Keratinocyte (primary cell): Measurements from ENCODE around the gene TRAF3. TPM values are rescaled to one million over a fixed set of nuclear protein-coding genes. Genes with fewer than 3 reads are reported as not detected.

Source experiments
- DNase-seq: peaks from one replicate; pipeline ENCODE4 v3.0.0-alpha.2; 2011; ENCODE audit warnings: low read depth, missing footprints, low spot score
- FAIRE-seq: peaks from 2 replicates; lab custom pipeline; 2011; peaks lifted over from hg19 to GRCh38; lab: Jason Lieb, UNC
- H2AFZ ChIP-seq: 2 replicates; pipeline ENCODE4 v1.6.0; 2012; ENCODE audit warnings: low read length, control low read depth, inconsistent platforms; ENCODE audit not compliant: control insufficient read depth
- H3K27ac ChIP-seq: 2 replicates; pipeline ENCODE4 v1.5.1; 2011; ENCODE audit warnings: low read length; ENCODE audit not compliant: control insufficient read depth, insufficient read depth
- H3K27me3 ChIP-seq: 3 replicates; pipeline ENCODE4 v1.6.0; 2011; ENCODE audit warnings: low read length; ENCODE audit not compliant: control insufficient read depth, insufficient read depth; ENCODE audit errors: extremely low read depth
- H3K36me3 ChIP-seq, 2 experiments: 2 replicates in 1 of 2; 3 replicates in 1 of 2; pipeline ENCODE4 v1.5.1; 2011; ENCODE audit warnings: low read length in 2 of 2, mild to moderate bottlenecking in 1 of 2; ENCODE audit not compliant: control insufficient read depth in 2 of 2, insufficient read depth in 2 of 2; ENCODE audit errors: extremely low read depth in 1 of 2
- H3K4me1 ChIP-seq: 3 replicates; pipeline ENCODE4 v1.5.1; 2011; ENCODE audit warnings: low read length; ENCODE audit not compliant: control insufficient read depth, insufficient read depth; ENCODE audit errors: extremely low read depth
- H3K4me2 ChIP-seq: 3 replicates; pipeline ENCODE4 v1.6.0; 2011; ENCODE audit warnings: low read depth, low read length; ENCODE audit not compliant: control insufficient read depth, insufficient read depth; ENCODE audit errors: extremely low read depth
- H3K4me3 ChIP-seq, 3 experiments: fragments of 200-600 bp in 1 of 3; sonication (generic) in 1 of 3; 2 replicates in 2 of 3; 3 replicates in 1 of 3; pipeline ENCODE4 v1.5.1; 2011 to 2016; ENCODE audit warnings: low read length in 3 of 3, mild to moderate bottlenecking in 3 of 3, control low read depth in 2 of 3, inconsistent platforms in 1 of 3, low read depth in 1 of 3, mixed read lengths in 1 of 3, mixed run types in 1 of 3, moderate library complexity in 1 of 3; ENCODE audit not compliant: control insufficient read depth in 2 of 3, insufficient read depth in 2 of 3; ENCODE audit errors: extremely low read depth in 1 of 3
- H3K79me2 ChIP-seq: 2 replicates; pipeline ENCODE4 v1.6.0; 2012; ENCODE audit warnings: low read length; ENCODE audit not compliant: control insufficient read depth, insufficient read depth
- H3K9ac ChIP-seq: 3 replicates; pipeline ENCODE4 v1.6.0; 2011; ENCODE audit warnings: low read length; ENCODE audit not compliant: control insufficient read depth, insufficient read depth; ENCODE audit errors: extremely low read depth
- H3K9me1 ChIP-seq: 3 replicates; pipeline ENCODE4 v1.6.0; 2011; ENCODE audit warnings: low read length; ENCODE audit not compliant: control insufficient read depth, insufficient read depth; ENCODE audit errors: extremely low read depth
- H3K9me3 ChIP-seq: 2 replicates; pipeline ENCODE4 v1.5.1; 2012; ENCODE audit warnings: low read depth, low read length; ENCODE audit not compliant: control insufficient read depth
- H4K20me1 ChIP-seq: 3 replicates; pipeline ENCODE4 v1.6.0; 2011; ENCODE audit warnings: low read length; ENCODE audit not compliant: control insufficient read depth, insufficient read depth; ENCODE audit errors: extremely low read depth
- EZH2 ChIP-seq: IDR thresholded peaks from one replicate; pipeline ENCODE4 v1.6.1; 2012; ENCODE audit warnings: inconsistent platforms, mild to moderate bottlenecking, low read length, moderate library complexity
- dilution Hi-C: fragments of 300-500 bp; cut with MboI; formaldehyde crosslinking; loops from one replicate; pipeline ENCODE4 v1.7.0; 2020; ENCODE audit warnings: low sequenced_read_pairs; ENCODE audit not compliant: extremely low pct_ligation_motif_present
- polyA plus RNA-seq, 5 experiments: library from polyadenylated mRNA; depleted of rRNA in 3 of 5; stranded (reverse) in 3 of 5; stranded (forward) in 1 of 5; unstranded in 1 of 5; fragments of >200 nt; gene quantifications; 1 replicate in 1 of 5; 2 replicates in 3 of 5; 3 replicates in 1 of 5; pipeline versions ENCODE4 v1.2.1 to v1.2.3, GENCODE V29; 2011 to 2012; ENCODE audit warnings: missing spikeins in 2 of 5, low read depth in 1 of 5, low replicate concordance in 1 of 5
- TF ChIP-seq, protein P1 (sequence below), 3 experiments: IDR thresholded peaks in 1 of 3; conservative IDR thresholded peaks in 1 of 3; optimal IDR thresholded peaks in 1 of 3; 2 replicates in 2 of 3; 3 replicates in 1 of 3; pipeline versions ENCODE3 to v1.5.1; 2011; ENCODE audit warnings: low read length in 3 of 3, mild to moderate bottlenecking in 3 of 3, moderate library complexity in 2 of 3, control low read depth in 1 of 3, inconsistent platforms in 1 of 3; ENCODE audit not compliant: insufficient read depth in 2 of 3; ENCODE audit errors: extremely low read depth in 1 of 3

TRAF3 gene
- polyA plus RNA-seq, 1 donor (not counting 4 experiments of a cell fraction or from before 2014, with no cell fraction given) = 12.5 TPM

DNA sequence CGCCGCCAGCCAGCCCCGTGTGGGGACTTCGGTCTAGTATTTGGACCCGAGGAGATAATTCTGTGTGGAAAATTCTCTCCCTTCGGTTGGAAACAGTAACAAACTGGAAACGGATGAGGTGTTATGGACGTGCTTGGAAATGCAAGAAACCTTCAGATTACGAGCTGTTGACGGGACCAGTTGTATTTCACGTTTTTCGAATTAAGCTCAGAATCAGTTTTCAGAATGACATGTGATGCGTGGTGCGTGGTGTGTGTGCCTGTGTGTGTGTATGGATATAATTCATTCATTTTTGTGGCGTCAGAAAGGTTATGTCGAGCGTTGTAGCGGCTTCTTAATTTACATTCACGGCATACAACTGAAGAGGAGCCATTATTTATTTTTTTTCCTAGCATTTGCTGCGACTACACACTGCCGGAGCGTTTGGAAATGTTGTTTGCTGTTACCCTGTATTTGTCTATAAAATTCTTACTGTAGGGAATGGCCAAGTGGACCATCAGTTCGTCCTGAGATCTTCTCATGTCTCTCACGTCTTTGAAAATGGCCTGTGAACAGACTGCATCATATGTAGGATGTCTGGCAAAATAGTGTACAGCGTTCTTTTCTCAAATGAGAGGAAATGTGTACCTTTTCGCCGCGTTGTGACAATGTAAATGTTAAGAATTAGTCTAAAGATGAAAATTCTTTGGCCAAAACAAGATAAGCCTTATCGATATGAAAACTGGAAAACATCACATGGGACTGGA is 1.3 kb downstream of the TRAF3 start:
- peak overlapping the region; percentile 96 for H3K4me2 ChIP-seq
- peak overlapping the region; percentile 81 for H3K9ac ChIP-seq
- no peak for FAIRE-seq
- H3K9me3 ChIP-seq = no peaks in the 10 kb centered on the region
- H3K27ac ChIP-seq = peak overlapping the region; percentile 87
- peak overlapping the region; percentile 43 to 95 (median 74) for H3K4me3 ChIP-seq
- peaks cover 21% of the 10 kb centered on the region for H3K4me1 ChIP-seq
- peak overlapping the region; percentile 67 for H2AFZ ChIP-seq
- TF ChIP-seq EZH2 = no peak
- TF ChIP-seq, protein P1, sequence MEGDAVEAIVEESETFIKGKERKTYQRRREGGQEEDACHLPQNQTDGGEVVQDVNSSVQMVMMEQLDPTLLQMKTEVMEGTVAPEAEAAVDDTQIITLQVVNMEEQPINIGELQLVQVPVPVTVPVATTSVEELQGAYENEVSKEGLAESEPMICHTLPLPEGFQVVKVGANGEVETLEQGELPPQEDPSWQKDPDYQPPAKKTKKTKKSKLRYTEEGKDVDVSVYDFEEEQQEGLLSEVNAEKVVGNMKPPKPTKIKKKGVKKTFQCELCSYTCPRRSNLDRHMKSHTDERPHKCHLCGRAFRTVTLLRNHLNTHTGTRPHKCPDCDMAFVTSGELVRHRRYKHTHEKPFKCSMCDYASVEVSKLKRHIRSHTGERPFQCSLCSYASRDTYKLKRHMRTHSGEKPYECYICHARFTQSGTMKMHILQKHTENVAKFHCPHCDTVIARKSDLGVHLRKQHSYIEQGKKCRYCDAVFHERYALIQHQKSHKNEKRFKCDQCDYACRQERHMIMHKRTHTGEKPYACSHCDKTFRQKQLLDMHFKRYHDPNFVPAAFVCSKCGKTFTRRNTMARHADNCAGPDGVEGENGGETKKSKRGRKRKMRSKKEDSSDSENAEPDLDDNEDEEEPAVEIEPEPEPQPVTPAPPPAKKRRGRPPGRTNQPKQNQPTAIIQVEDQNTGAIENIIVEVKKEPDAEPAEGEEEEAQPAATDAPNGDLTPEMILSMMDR (optimal IDR thresholded peaks at IDR 0.05 in 1 of 3, IDR thresholded peaks at IDR 0.05 in 1 of 3, conservative IDR thresholded peaks at IDR 0.05 in 1 of 3; ENCODE audit: extremely low read depth in 1 of 3, insufficient read depth in 2 of 3, low read length in 3 of 3) = no peak
- no peaks in the 10 kb centered on the region for H3K27me3 ChIP-seq
- H4K20me1 ChIP-seq = no peaks in the 10 kb centered on the region
- dilution Hi-C loops = no loop called here
- H3K79me2 ChIP-seq = peaks cover 50% of the 10 kb centered on the region
- H3K9me1 ChIP-seq = peaks cover 2% of the 10 kb centered on the region
- no peaks in the 10 kb centered on the region for H3K36me3 ChIP-seq
- DNase-seq = no peak

DNA sequence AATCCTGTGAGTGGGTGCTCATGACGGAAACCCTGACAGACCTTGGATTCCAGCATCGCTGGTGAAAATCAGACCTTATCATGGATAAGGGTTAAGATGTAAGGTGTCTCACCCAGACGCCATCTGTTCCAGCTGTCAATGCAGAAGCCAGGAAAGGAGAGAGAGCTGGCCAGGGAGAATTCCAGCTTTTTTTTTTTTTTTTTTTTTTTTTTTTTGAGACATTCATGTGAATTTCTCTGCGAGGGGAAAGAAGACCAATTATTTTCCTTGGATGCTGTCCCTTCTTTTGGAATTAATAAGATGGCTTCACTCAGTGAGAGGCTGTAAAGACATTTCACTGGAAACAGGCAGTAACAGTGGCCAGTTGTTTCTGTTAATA is 1.8 kb downstream of the TRAF3 start:
- Histone ChIP-seq H3K79me2 (peaks cover 55% of the 10 kb centered on the region), H4K20me1 (no peaks in the 10 kb centered on the region), H3K9ac (peak overlapping the region; percentile 81), H3K4me2 (peak overlapping the region; percentile 96), H2AFZ (no peak overlapping the region), H3K27ac (peak overlapping the region; percentile 87), H3K27me3 (no peaks in the 10 kb centered on the region), H3K9me3 (no peaks in the 10 kb centered on the region), H3K4me3 (peak overlapping the region; percentile 43 to 95 (median 74)), H3K36me3 (no peaks in the 10 kb centered on the region), H3K9me1 (peaks cover 2% of the 10 kb centered on the region), H3K4me1 (peaks cover 21% of the 10 kb centered on the region)
- dilution Hi-C loops = no loop called here
- TF ChIP-seq EZH2 = no peak
- TF ChIP-seq, protein P1 (optimal IDR thresholded peaks at IDR 0.05 in 1 of 3, IDR thresholded peaks at IDR 0.05 in 1 of 3, conservative IDR thresholded peaks at IDR 0.05 in 1 of 3; ENCODE audit: extremely low read depth in 1 of 3, insufficient read depth in 2 of 3, low read length in 3 of 3) = no peak
- FAIRE-seq (no peak), DNase-seq (no peak)
